ENCODE results near the gene SNX33. TPM values are rescaled to one million over a fixed set of nuclear protein-coding genes. Genes with fewer than 3 reads are reported as not detected.

The SNX33 gene
- total RNA-seq, 1 donor from 2014 or later, result 28.9 TPM

DNA sequence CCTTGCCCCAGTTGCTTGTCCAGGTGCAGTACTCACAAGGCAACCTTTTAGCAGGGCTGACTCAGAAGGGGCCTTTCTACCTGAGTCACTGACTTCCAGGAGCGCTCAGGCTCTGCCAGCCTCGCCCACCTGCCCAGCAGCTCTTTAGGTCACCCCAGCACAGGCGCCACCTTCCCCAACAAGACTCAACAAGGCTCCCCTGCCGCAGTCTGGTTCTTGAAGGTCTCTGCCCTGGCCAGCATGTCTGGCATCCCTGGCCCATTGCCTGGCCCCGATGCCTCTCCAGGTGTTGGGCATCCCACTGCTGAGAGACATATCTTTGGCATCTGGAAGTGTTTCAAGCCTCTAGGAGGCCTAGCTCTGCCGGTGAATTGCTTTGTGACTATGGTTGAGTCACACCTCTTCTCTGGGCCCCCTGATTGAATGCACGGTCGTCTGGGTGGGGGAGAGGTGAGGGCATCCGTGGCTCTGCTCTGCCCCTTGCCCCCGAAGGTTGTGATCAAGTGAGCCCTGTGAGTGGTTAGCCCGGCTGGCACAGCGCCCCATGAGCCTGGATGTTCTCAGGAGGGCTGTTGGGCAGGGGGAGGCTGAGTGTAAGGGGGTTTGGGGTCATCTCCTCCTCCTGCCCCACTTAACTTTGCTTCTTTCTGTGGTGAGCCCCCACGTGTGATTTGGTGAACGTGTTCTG is 21.6 kb downstream of the SNX33 start:
- intact Hi-C loops (cut with DNase I), result no loop called here
- H3K4me1 ChIP-seq, result peaks cover 50% of the 10 kb centered on the region
- no peak overlapping the region for H3K4me3 ChIP-seq
- no peak for DNase-seq
- H3K27ac ChIP-seq, result peak overlapping the region; percentile 3
- no peak for ATAC-seq
- no peaks in the 10 kb centered on the region for H3K36me3 ChIP-seq
- no peaks in the 10 kb centered on the region for H3K27me3 ChIP-seq (ENCODE audit: low read depth)
- TF ChIP-seq CTCF (IDR thresholded peaks at IDR 0.05), result no peak
- no peaks in the 10 kb centered on the region for H3K9me3 ChIP-seq

GRCh38 chr15:75669879-75670212 is 22.1 kb downstream of the SNX33 start:
- intact Hi-C loops (cut with DNase I), result no loop called here
- TF ChIP-seq CTCF (IDR thresholded peaks at IDR 0.05), result no peak
- Histone ChIP-seq H3K27ac (no peak overlapping the region), H3K9me3 (no peaks in the 10 kb centered on the region), H3K36me3 (no peaks in the 10 kb centered on the region), H3K4me3 (no peak overlapping the region), H3K27me3 (ENCODE audit: low read depth) (no peaks in the 10 kb centered on the region), H3K4me1 (peaks cover 45% of the 10 kb centered on the region)
- no peak for DNase-seq
- ATAC-seq, result no peak

DNA sequence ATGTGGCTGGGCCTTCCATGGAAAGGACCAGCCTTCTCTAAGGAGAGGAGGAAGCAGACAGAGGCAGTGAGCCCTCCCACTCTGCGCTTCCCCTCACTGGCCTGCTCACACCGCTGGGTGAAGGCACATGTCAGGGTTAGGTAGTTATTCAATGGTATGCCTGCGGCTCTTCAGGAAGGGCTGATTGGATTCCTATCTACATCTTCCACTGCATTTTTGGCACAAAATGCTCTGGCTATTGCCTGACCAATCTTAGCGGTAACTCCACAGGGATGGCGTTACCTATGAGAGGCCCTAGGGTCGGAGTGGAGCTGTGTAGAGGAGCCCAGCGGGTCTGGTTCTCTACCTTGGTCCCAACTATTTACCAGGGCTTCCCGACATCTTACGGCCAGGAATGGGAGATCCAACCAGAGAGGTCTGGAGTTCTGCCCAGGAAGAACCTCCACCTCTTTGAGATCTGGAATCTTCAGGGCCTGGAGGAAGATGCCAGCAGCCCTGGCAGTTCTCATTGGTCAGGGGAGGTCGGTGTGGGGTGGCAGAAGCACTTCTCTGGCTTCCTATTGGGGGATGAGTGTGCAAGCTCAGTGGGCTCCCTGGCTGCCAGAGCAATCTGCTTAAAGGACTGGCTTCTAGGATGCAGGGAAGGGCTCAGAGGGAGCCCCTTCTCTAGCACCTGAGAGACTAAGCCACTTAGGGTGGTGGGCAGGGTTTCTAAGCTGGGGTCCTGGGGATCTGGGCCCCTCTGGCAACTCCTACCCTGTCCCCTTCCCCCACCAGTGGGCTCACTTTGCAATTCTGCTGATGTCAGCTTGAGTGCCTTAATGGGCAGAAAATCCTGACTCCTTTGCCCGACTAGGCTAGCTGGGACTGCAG is 24.3 kb downstream of the SNX33 start:
- Histone ChIP-seq H3K36me3 (no peaks in the 10 kb centered on the region), H3K4me1 (peaks cover 41% of the 10 kb centered on the region), H3K27me3 (ENCODE audit: low read depth) (no peaks in the 10 kb centered on the region), H3K4me3 (no peak overlapping the region), H3K27ac (peak overlapping the region; percentile 77), H3K9me3 (no peaks in the 10 kb centered on the region)
- ATAC-seq (no peak), DNase-seq (no peak)
- intact Hi-C loops (cut with DNase I), result no loop called here
- no peak for TF ChIP-seq CTCF (IDR thresholded peaks at IDR 0.05)

GRCh38 chr15:75672646-75673425 is 25.1 kb downstream of the SNX33 start:
- intact Hi-C loops (cut with DNase I), result no loop called here
- Histone ChIP-seq H3K9me3 (no peaks in the 10 kb centered on the region), H3K27me3 (ENCODE audit: low read depth) (no peaks in the 10 kb centered on the region), H3K4me1 (peaks cover 33% of the 10 kb centered on the region), H3K27ac (peak overlapping the region; percentile 77), H3K36me3 (no peaks in the 10 kb centered on the region), H3K4me3 (no peak overlapping the region)
- ATAC-seq, result peak; percentile 40 to 72
- TF ChIP-seq CTCF (IDR thresholded peaks at IDR 0.05), result no peak
- DNase-seq, result no peak

DNA sequence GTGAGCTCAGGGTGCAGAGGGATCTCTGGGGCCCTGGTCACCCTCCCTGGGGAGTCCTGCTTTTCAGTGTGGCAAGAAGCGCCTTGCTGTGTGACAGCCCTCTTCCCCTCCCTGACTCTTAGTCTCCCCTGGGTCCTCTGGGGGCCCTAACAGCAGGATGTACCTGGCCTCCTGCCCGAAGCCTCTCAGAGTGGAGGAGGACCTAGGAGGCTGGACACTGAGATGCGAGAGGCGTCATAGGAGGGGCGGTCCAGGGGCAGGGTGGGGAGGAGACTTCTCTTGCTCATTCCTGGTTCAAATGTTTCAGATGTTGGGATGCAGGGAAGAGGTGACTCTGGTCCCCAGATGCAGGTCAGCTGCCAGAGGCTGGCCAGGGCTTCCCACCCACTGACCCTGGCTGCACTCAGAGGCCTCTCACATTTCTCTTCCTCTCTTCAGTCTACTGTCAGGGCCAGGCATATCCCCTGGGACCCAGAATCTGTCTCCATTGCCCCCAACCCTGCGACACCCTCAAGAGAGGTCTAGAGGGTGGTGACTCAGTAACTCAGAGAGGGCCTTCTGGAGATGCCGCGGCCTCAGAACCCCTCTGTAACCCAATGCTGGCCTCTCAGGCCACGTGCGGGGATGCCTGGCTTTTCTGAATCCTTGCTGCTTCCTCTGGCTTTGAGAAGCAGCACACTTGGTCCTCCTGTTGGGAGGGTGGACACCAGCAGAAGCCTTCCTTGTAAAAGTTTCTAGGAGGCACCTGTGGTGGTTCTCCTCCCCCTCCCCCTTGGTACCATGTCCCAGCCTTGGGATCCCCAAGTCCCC is 25.9 kb downstream of the SNX33 start:
- TF ChIP-seq CTCF (IDR thresholded peaks at IDR 0.05), result no peak
- no peak overlapping the region for H3K4me3 ChIP-seq
- H3K9me3 ChIP-seq, result no peaks in the 10 kb centered on the region
- peak; percentile 67 to 74 for ATAC-seq
- intact Hi-C loops (cut with DNase I), result no loop called here
- no peaks in the 10 kb centered on the region for H3K36me3 ChIP-seq
- peak overlapping the region; percentile 77 for H3K27ac ChIP-seq
- DNase-seq, result peak; percentile 74
- H3K4me1 ChIP-seq, result peaks cover 33% of the 10 kb centered on the region
- H3K27me3 ChIP-seq (ENCODE audit: low read depth), result no peaks in the 10 kb centered on the region
